Common myeloid progenitor, CD34-positive (primary cell): ENCODE data around the gene MACROD1.
A peak's percentile ranks its signal among the peaks of the same experiment; 100 is the strongest.

ENCODE experiments used
- CTCF ChIA-PET: fragments of 350-600 bp; sonication (Branson Sonifier 250); formaldehyde crosslinking; loops from one replicate; lab custom pipeline; 2021; ENCODE audit warnings: antibody characterized with exemption; lab: Charles Lee
- POLR2A ChIA-PET: fragments of 350-600 bp; sonication (Branson Sonifier 250); formaldehyde crosslinking; loops from one replicate; lab custom pipeline; 2021; ENCODE audit warnings: antibody characterized with exemption; lab: Charles Lee
- DNase-seq, 3 donors: peaks; one replicate each; pipeline versions ENCODE4 v3.0.0 to v3.0.0-alpha.2; 2013
- H3K27ac ChIP-seq, 2 experiments: 1 replicate in 1 of 2; 2 replicates in 1 of 2; pipeline ENCODE4 v1.7.0; 2013; ENCODE audit warnings: inconsistent platforms in 2 of 2, low read length in 2 of 2, mild to moderate bottlenecking in 2 of 2, low read depth in 1 of 2, moderate library complexity in 1 of 2; ENCODE audit not compliant: severe bottlenecking in 2 of 2, insufficient read depth in 1 of 2, poor library complexity in 1 of 2
- H3K27me3 ChIP-seq, 5 experiments: replicated peaks in 2 of 5; 1 replicate in 3 of 5; 2 replicates in 2 of 5; pipeline versions ENCODE4 v1.6.1 to v1.7.0; 2013; ENCODE audit warnings: low read length in 4 of 5, mild to moderate bottlenecking in 2 of 5, moderate library complexity in 2 of 5, inconsistent platforms in 1 of 5; ENCODE audit not compliant: insufficient read depth in 5 of 5, control insufficient read depth in 4 of 5
- H3K36me3 ChIP-seq, 4 experiments: 1 replicate in 2 of 4; 2 replicates in 2 of 4; pipeline versions ENCODE4 v1.6.1 to v1.7.0; 2013; ENCODE audit warnings: low read length in 3 of 4, control low read depth in 1 of 4, mild to moderate bottlenecking in 1 of 4; ENCODE audit not compliant: control insufficient read depth in 4 of 4, insufficient read depth in 4 of 4
- H3K4me1 ChIP-seq, 4 experiments: 1 replicate in 3 of 4; 2 replicates in 1 of 4; pipeline versions ENCODE4 v1.6.1 to v1.7.1; 2013; ENCODE audit warnings: low read length in 3 of 4, mild to moderate bottlenecking in 3 of 4, control low read depth in 1 of 4, inconsistent platforms in 1 of 4, moderate library complexity in 1 of 4; ENCODE audit not compliant: control insufficient read depth in 4 of 4, insufficient read depth in 4 of 4; ENCODE audit errors: control extremely low read depth in 1 of 4
- H3K4me3 ChIP-seq, 7 experiments: 1 replicate in 4 of 7; 2 replicates in 3 of 7; pipeline versions ENCODE4 v1.5.1 to v1.7.0; 2013; ENCODE audit warnings: mild to moderate bottlenecking in 7 of 7, low read length in 6 of 7, moderate library complexity in 6 of 7, inconsistent platforms in 2 of 7, low read depth in 2 of 7, control low read depth in 1 of 7; ENCODE audit not compliant: insufficient read depth in 4 of 7, control insufficient read depth in 1 of 7; ENCODE audit errors: extremely low read depth in 1 of 7
- H3K9me3 ChIP-seq, 5 experiments: 1 replicate in 4 of 5; 2 replicates in 1 of 5; pipeline versions ENCODE4 v1.6.1 to v1.7.1; 2013; ENCODE audit warnings: low read length in 4 of 5, mild to moderate bottlenecking in 2 of 5, inconsistent platforms in 1 of 5, low read depth in 1 of 5, moderate library complexity in 1 of 5; ENCODE audit not compliant: control insufficient read depth in 4 of 5, insufficient read depth in 2 of 5; ENCODE audit errors: control extremely low read depth in 1 of 5
- WGBS: methylation state at CpG from one replicate; pipeline ENCODE4 v1.1.5; 2013; ENCODE audit not compliant: insufficient coverage; 5-methylcytosine and 5-hydroxymethylcytosine counted together

Gene MACROD1

GRCh38 chr11:64070314-64070681 is 95.6 kb downstream of the MACROD1 start:
- no peaks in the 10 kb centered on the region for H3K36me3 ChIP-seq
- POLR2A ChIA-PET: no interaction called here
- CTCF ChIA-PET: interaction anchor here (1.1 kb wide), 1 partner anchor 68 kb away, joined by 3 read pairs; no protein-coding TSS in a partner anchor
- 94% methylated on average over 8 of the region's 12 CpGs for WGBS
- no peak for DNase-seq
- no peak overlapping the region for H3K4me3 ChIP-seq
- H3K9me3 ChIP-seq: no peaks in the 10 kb centered on the region
- H3K27ac ChIP-seq: no peak overlapping the region
- peaks cover 0 to 6% (median 1%) of the 10 kb centered on the region in 5 experiments for H3K27me3 ChIP-seq
- no peaks in the 10 kb centered on the region for H3K4me1 ChIP-seq

GRCh38 chr11:64069401-64070313 is 96.3 kb downstream of the MACROD1 start:
- Histone ChIP-seq H3K27ac (no peak overlapping the region), H3K4me3 (no peak overlapping the region), H3K9me3 (no peaks in the 10 kb centered on the region), H3K27me3 (peaks cover 0 to 6% (median 1%) of the 10 kb centered on the region in 5 experiments), H3K36me3 (no peaks in the 10 kb centered on the region), H3K4me1 (no peaks in the 10 kb centered on the region)
- ChIA-PET CTCF (interaction anchor here (1.1 kb wide), 1 partner anchor 67 kb away, joined by 3 read pairs; no protein-coding TSS in a partner anchor), POLR2A (no interaction called here)
- DNase-seq: no peak
- WGBS: 94% methylated on average over 18 of the region's 23 CpGs

- no peak for DNase-seq
- H3K27me3 ChIP-seq: peaks cover 0 to 6% (median 1%) of the 10 kb centered on the region in 5 experiments
- ChIA-PET CTCF (interaction anchor here (0.7 kb wide), 1 partner anchor 25 kb away, joined by 3 read pairs; no protein-coding TSS in a partner anchor), POLR2A (no interaction called here)
- no peak overlapping the region for H3K4me3 ChIP-seq
- no peaks in the 10 kb centered on the region for H3K9me3 ChIP-seq
- no peaks in the 10 kb centered on the region for H3K36me3 ChIP-seq
- 91% methylated on average over 16 of the region's 20 CpGs for WGBS
- no peaks in the 10 kb centered on the region for H3K4me1 ChIP-seq
- H3K27ac ChIP-seq: no peak overlapping the region
These were observed 97.1 kb downstream of the MACROD1 start for GRCh38 chr11:64068705-64069400.

- ChIA-PET CTCF (interaction anchor here (1.3 kb wide), 1 partner anchor 82 kb away, joined by 3 read pairs; no protein-coding TSS in a partner anchor), POLR2A (no interaction called here)
- Histone ChIP-seq H3K36me3 (no peaks in the 10 kb centered on the region), H3K27ac (no peak overlapping the region), H3K9me3 (no peaks in the 10 kb centered on the region), H3K27me3 (peaks cover 0 to 17% (median 3%) of the 10 kb centered on the region in 5 experiments), H3K4me3 (no peak overlapping the region), H3K4me1 (no peaks in the 10 kb centered on the region)
- peak in 1 of 3 donors; percentile 24 for DNase-seq
- 62% methylated on average over 13 of the region's 26 CpGs for WGBS
These were observed 98.5 kb downstream of the MACROD1 start for GRCh38 chr11:64067230-64067993.

- Histone ChIP-seq H3K27me3 (peaks cover 0 to 34% (median 14%) of the 10 kb centered on the region in 5 experiments), H3K4me3 (no peak overlapping the region), H3K9me3 (no peaks in the 10 kb centered on the region), H3K36me3 (no peaks in the 10 kb centered on the region), H3K4me1 (peaks cover 0 to 8% (median 4%) of the 10 kb centered on the region in 4 experiments), H3K27ac (no peak overlapping the region)
- 100% methylated on average over 2 of the region's 10 CpGs for WGBS
- POLR2A ChIA-PET: no interaction called here
- DNase-seq: no peak
- CTCF ChIA-PET: no interaction called here
These were observed 100.2 kb downstream of the MACROD1 start for GRCh38 chr11:64065712-64066111.

GRCh38 chr11:64065141-64065465 is 100.8 kb downstream of the MACROD1 start:
- Histone ChIP-seq H3K27ac (no peak overlapping the region), H3K4me1 (peaks cover 0 to 13% (median 8%) of the 10 kb centered on the region in 4 experiments), H3K4me3 (no peak overlapping the region), H3K27me3 (peaks cover 0 to 40% (median 19%) of the 10 kb centered on the region in 5 experiments), H3K36me3 (no peaks in the 10 kb centered on the region), H3K9me3 (no peaks in the 10 kb centered on the region)
- ChIA-PET POLR2A (no interaction called here), CTCF (no interaction called here)
- no peak for DNase-seq
- WGBS: 96% methylated on average over 10 of the region's 11 CpGs
